Measurements from ENCODE around the gene KIAA0408. TPM values are rescaled to one million over a fixed set of nuclear protein-coding genes. Genes with fewer than 3 reads are reported as not detected.

Gene KIAA0408
- total and polyA plus RNA-seq, 7 donors, result 4.4 to 48.0 (median 18.8) TPM

DNA sequence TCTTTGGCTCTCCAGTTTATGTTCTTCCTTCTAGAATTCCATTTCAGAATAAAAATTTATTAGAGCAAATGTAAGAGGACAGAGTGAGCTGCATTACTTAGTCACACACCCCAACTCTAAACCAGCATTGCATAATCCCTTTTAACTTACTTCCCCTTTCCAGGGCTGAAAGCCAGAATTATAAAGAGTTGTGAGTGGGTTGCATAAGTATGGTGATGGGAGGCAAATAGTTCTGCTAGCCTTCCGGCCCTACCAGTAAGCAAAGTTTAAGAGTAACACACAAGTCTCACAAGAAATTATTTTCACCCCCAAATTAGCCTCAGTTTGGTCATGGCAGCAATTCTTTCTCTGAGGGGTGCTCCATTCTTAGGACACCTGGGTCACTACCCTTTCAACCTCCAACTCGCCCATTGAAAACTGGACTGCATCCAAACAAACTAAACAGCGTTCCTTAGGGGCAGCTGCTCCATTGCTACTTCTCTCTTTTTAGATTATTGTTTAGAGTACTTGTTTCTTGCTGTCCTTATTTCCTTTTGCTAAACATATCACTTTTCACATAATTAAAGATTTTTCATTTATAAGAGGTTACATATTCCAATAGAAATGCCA, 1.6 kb downstream of the KIAA0408 start:
- intact Hi-C loops (cut with DNase I), result loop anchor here in 1 of 2 donors (10.0 kb wide), 1 partner anchor 113 kb away; the partner anchor contains the start of gene ECHDC1
- Histone ChIP-seq H3K36me3 (ENCODE audit: insufficient read depth in 1 of 2, low read depth in 1 of 2) (no peaks in the 10 kb centered on the region), H3K27ac (peak overlapping the region; percentile 97), H3K4me3 (peak overlapping the region; percentile 79), H3K9me3 (no peaks in the 10 kb centered on the region), H3K27me3 (ENCODE audit: insufficient read depth in 3 of 3, low read length in 2 of 3) (no peaks in the 10 kb centered on the region), H3K4me1 (peaks cover 42% of the 10 kb centered on the region)
- WGBS, 3 donors, result 11 to 33% (median 14%) methylated on average over 3 of the region's 3 CpGs
- TF ChIP-seq, protein P1, sequence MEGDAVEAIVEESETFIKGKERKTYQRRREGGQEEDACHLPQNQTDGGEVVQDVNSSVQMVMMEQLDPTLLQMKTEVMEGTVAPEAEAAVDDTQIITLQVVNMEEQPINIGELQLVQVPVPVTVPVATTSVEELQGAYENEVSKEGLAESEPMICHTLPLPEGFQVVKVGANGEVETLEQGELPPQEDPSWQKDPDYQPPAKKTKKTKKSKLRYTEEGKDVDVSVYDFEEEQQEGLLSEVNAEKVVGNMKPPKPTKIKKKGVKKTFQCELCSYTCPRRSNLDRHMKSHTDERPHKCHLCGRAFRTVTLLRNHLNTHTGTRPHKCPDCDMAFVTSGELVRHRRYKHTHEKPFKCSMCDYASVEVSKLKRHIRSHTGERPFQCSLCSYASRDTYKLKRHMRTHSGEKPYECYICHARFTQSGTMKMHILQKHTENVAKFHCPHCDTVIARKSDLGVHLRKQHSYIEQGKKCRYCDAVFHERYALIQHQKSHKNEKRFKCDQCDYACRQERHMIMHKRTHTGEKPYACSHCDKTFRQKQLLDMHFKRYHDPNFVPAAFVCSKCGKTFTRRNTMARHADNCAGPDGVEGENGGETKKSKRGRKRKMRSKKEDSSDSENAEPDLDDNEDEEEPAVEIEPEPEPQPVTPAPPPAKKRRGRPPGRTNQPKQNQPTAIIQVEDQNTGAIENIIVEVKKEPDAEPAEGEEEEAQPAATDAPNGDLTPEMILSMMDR (IDR thresholded peaks at IDR 0.05), result no peak
- DNase-seq (no peak), ATAC-seq (peak; percentile 19 to 56 (median 33))

DNA sequence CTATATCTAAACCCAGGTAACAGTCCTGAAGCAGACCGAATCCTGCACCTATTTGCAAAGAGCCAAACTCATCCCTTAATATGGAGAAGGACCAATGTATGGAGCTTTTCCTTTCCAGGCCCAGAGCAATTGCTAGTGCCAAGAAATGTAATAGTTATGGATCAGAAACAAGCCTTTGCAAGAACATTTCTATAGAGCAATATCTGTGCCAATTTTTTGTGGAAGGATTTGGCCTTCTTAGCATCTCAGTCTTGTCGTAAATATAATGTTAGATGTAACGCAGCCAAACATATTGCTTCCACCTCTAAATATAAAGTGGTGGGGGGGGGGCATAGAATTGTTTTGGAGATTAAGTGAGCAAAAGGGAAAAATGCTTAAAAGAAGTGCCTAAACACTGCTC, 2.7 kb downstream of the KIAA0408 start:
- no peak for DNase-seq
- intact Hi-C loops (cut with DNase I), result loop anchor here in 1 of 2 donors (10.0 kb wide), 1 partner anchor 112 kb away; the partner anchor contains the start of gene ECHDC1
- H3K27me3 ChIP-seq (ENCODE audit: insufficient read depth in 3 of 3, low read length in 2 of 3), result no peaks in the 10 kb centered on the region
- H3K4me1 ChIP-seq, result peaks cover 43% of the 10 kb centered on the region
- 27 to 33% (median 31%) methylated on average over 3 of the region's 3 CpGs for WGBS, 3 donors
- TF ChIP-seq, protein P1 (IDR thresholded peaks at IDR 0.05), result no peak
- peak overlapping the region; percentile 79 for H3K4me3 ChIP-seq
- no peak for ATAC-seq
- no peaks in the 10 kb centered on the region for H3K9me3 ChIP-seq
- H3K27ac ChIP-seq, result peak overlapping the region; percentile 97
- H3K36me3 ChIP-seq (ENCODE audit: insufficient read depth in 1 of 2, low read depth in 1 of 2), result no peaks in the 10 kb centered on the region

DNA sequence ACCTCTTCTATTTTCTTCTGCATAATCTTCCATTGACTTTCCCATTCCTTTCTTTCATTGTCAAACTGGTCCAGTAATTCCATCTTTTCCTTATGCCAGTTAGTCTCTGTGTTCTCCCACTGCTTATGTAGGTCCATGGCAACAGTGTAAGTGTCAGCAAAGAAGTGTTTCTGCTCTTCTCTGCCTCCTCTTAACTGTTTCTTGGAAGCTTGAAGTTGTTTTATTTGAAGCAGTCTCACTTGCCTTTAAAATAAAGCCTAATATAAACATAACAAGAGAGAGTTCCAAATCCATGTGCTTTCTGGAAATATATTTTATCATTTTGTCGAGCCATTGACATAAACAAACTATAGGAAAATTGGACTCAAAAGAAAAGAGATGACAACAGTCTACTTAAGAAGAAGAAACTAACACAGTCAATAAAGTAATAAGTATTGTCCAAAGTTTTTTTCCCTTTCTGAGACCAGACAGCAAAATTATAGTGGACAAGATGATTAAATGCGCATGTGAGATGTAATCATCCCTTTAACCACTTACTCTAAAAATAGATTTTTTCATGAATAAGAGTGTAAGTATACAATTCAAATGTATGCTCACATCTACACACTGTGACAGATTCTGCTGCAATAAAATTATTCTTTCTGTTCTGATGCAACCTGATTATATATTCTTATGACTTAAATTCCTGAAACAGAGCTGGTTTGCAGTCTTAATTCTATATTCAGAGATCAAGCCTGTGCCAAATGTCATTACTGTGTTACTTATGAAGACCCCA, 5.2 kb downstream of the KIAA0408 start:
- peak overlapping the region; percentile 79 for H3K4me3 ChIP-seq
- 58 to 71% (median 58%) methylated on average over 2 of the region's 2 CpGs for WGBS, 3 donors
- peaks cover 0 to 15% of the 10 kb centered on the region in 2 donors for H3K36me3 ChIP-seq (ENCODE audit: insufficient read depth in 1 of 2, low read depth in 1 of 2)
- peak overlapping the region; percentile 97 for H3K27ac ChIP-seq
- H3K9me3 ChIP-seq, result no peaks in the 10 kb centered on the region
- TF ChIP-seq, protein P1 (IDR thresholded peaks at IDR 0.05), result no peak
- H3K27me3 ChIP-seq (ENCODE audit: insufficient read depth in 3 of 3, low read length in 2 of 3), result no peaks in the 10 kb centered on the region
- H3K4me1 ChIP-seq, result peaks cover 30% of the 10 kb centered on the region
- ATAC-seq (no peak), DNase-seq (no peak)
- intact Hi-C loops (cut with DNase I), result loop anchor here in 1 of 2 donors (10.0 kb wide), 1 partner anchor 109 kb away; the partner anchor contains the start of gene ECHDC1

DNA sequence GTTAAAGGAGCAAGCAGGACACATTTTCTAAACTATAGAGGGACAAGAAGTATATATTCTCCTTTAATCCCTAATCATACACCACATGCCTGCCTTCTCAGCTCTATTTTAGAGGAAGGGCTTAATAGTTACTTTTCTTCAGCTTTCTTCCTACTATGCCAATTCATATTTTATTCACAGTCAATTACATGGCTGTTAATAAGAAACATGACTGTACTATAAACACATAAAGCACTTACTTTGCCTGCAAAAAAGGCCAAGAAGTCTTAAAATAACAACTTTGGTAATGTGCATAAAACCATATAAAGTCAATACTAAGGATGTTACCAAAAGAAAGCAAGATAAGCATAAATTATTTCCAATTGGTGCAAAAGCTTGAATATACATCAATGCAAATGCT, 6.4 kb downstream of the KIAA0408 start:
- Histone ChIP-seq H3K36me3 (ENCODE audit: insufficient read depth in 1 of 2, low read depth in 1 of 2) (peaks cover 0 to 27% of the 10 kb centered on the region in 2 donors), H3K9me3 (no peaks in the 10 kb centered on the region), H3K4me1 (peaks cover 30% of the 10 kb centered on the region), H3K4me3 (peak overlapping the region; percentile 79), H3K27ac (peak overlapping the region; percentile 46), H3K27me3 (ENCODE audit: insufficient read depth in 3 of 3, low read length in 2 of 3) (no peaks in the 10 kb centered on the region)
- intact Hi-C loops (cut with DNase I), result loop anchor here in 1 of 2 donors (10.0 kb wide), 1 partner anchor 108 kb away; the partner anchor contains the start of gene ECHDC1
- DNase-seq, result no peak
- ATAC-seq, result no peak
- TF ChIP-seq, protein P1 (IDR thresholded peaks at IDR 0.05), result no peak
